HG02678 (cell line): Measurements from ENCODE around the gene PAX9.

Experiments
- ATAC-seq: cut with Tn5 transposase; IDR thresholded peaks from one replicate; pipeline ENCODE4 v1.9.1; 2021; ENCODE audit warnings: mild to moderate bottlenecking, moderate library complexity; ENCODE audit not compliant: unreplicated experiment

PAX9 gene

DNA sequence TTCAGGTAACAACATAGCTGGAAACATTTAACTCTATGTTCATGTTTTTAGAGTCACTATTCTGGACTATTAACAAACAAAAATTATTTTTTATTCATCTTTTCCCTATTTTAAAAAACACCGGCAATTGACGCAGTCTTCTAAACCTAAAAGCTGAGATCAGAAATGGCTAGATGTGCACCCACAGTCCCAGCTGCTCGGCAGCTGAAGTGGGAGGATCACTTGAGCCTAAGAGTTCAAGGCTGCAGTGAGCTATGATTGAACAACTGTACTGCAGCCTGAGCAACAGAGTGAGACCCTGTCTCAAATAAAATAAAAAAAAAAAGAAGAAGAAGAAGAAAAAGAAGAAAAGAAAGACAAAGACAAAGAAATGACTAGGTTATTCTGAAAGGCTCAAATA, 64.5 kb downstream of the PAX9 start:
- ATAC-seq: no peak
